GM23248 (cell line): ENCODE measurements around the gene CCDC158.
"Not testable (repeated sequence)": the region's sequence is repeated elsewhere in the genome, so short reads cannot be mapped to it uniquely, and the experiment has no call there.

Experiments
- EZH2 ChIP-seq: fragments of 200-600 bp; sonication (generic); IDR thresholded peaks from 2 replicates; pipeline ENCODE4 v1.6.1; 2018; ENCODE audit warnings: antibody characterized with exemption, mild to moderate bottlenecking; ENCODE audit not compliant: insufficient read depth, poor library complexity, severe bottlenecking
- EZH2phosphoT487 ChIP-seq: fragments of 200-600 bp; sonication (generic); IDR thresholded peaks from 2 replicates; pipeline ENCODE4 v1.6.1; 2018; ENCODE audit warnings: antibody characterized with exemption, moderate library complexity, mild to moderate bottlenecking, low read depth; ENCODE audit not compliant: insufficient read depth

DNA sequence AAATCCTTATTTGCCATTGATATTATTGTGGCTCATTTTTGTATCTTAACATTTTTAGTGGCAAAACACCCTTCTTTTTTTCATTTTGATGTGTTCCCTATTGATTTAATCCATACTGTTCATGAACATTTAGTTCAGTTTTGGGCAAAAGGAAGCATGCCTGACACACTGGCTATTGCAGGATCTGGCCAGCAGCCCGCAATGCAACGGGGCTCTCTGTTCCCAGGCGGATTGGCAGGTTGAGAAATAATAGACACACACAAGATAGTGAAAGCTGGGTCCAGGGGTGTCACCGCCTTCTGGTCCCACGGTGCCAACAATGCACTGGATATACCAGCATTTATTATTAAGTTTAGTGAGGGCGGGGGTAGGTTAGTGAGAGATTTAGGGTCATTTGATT, 139.3 kb downstream of the CCDC158 start:
- not testable (repeated sequence) for TF ChIP-seq EZH2, EZH2phosphoT487
